Epithelial cell of esophagus (primary cell): ENCODE measurements around the gene ANXA4.
"Not testable (repeated sequence)": the region's sequence is repeated elsewhere in the genome, so short reads cannot be mapped to it uniquely, and the experiment has no call there.

Experiments
- DNase-seq: peaks from one replicate; pipeline ENCODE4 v3.0.0; 2010; ENCODE audit warnings: low read depth
- H3K4me3 ChIP-seq: 2 replicates; pipeline ENCODE4 v1.5.1; 2011; ENCODE audit warnings: mild to moderate bottlenecking, low read length, control low read depth
- TF ChIP-seq, protein P1 (sequence below): IDR thresholded peaks from 2 replicates; pipeline ENCODE4 v1.5.1; 2011; ENCODE audit warnings: low read depth, mild to moderate bottlenecking, low read length, control low read depth, inconsistent platforms; ENCODE audit not compliant: insufficient read depth; ENCODE audit errors: missing control alignments

The ANXA4 gene

DNA sequence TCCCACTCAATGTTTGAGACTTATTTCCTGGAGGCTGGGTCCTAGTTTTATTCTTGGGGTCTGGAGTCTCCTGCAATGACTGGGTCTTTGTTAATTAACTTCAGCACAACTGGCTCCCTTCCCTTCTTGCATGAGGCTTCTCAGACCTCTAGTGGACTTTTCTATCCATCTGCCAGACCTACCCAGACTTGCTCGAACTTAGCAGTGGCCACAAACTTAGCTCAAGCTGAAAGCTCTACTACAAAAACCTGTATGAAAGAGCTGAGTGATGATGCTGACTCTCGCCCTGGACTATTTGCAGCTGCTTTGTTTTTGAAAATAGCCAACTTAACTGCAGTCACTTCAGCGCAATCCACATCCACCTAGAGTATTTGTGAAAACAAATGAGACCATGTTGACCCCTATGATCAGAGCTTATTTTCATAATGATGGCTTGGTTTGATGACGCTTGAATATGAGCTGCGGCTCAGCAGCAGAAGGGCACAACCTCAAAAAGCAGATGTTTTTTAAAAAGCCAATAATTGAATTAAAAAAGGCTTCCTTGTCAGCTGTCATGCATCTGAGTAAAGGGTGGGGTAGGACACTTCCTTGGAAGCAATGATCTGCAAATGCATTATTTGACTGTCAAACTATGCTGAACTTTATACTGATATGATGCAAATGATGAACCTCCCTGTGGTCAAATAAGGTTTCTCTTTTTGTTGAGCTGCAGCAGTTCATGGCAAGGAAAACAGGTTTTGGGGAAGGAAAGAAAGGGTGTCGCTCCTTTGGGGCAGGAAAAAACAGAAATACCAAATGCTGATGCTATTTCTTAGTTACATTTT is 10.6 kb upstream of the ANXA4 start:
- H3K4me3 ChIP-seq: no peak overlapping the region
- DNase-seq: no peak
- TF ChIP-seq, protein P1, sequence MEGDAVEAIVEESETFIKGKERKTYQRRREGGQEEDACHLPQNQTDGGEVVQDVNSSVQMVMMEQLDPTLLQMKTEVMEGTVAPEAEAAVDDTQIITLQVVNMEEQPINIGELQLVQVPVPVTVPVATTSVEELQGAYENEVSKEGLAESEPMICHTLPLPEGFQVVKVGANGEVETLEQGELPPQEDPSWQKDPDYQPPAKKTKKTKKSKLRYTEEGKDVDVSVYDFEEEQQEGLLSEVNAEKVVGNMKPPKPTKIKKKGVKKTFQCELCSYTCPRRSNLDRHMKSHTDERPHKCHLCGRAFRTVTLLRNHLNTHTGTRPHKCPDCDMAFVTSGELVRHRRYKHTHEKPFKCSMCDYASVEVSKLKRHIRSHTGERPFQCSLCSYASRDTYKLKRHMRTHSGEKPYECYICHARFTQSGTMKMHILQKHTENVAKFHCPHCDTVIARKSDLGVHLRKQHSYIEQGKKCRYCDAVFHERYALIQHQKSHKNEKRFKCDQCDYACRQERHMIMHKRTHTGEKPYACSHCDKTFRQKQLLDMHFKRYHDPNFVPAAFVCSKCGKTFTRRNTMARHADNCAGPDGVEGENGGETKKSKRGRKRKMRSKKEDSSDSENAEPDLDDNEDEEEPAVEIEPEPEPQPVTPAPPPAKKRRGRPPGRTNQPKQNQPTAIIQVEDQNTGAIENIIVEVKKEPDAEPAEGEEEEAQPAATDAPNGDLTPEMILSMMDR: no peak

DNA sequence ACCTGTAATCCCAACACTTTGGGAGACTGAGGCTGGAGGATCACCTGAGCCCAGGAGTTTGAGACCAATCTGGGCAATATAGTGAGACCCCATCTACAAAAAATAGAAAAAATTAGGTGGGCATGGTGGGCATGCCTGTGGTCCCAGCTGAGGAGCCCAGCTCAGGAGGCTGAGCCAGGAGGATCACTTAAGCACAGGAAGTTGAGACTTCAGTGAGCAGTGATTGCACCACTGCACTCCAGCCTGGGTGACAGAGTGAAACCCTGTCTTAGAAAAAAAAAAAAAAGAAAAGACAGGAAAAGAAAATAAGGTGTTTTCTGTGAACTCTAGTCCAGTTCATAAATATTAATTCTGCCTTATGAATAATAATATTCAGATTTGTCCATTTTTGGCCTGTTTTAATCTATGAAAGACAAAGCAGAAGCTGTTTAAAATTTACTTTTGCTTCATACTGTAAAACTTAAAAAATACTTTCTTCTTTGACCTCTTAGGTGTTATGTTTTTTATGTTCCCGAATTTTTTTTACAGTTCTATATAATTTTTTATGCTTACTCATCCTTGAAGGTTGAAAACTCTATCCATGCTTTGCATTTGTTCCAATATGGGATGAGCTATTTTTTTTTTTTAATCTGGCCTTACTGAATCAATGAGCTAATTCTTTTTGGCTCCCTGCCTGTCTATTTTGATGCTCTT is 8.4 kb upstream of the ANXA4 start:
- TF ChIP-seq, protein P1: no peak
- H3K4me3 ChIP-seq: no peak overlapping the region
- DNase-seq: no peak

DNA sequence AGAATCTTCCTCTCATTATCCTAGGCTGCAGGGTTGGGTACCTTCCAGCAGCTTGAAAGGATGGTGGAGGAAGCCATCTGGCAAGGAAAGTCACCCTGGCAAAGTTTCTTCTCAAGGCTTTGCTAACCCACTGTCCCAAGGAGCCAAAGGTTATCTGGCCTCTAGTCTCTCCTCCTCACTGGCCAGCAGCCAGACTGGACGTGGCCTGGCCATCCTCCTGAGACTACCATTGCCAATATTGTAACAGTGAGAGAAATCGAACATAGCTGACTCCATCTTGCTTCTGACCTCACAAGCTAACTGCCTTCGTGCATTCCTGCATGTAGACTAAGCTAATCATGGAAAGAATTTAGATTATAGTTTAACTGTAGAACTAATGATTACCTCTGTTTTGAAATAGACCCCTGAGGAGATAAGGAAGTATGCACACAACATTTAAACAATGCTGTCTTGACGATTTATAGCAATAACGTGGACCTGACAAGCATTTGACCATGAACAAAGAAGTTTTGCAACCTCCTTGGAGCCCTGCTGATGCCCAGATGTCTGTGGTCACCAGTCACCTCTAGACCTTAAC is 7.8 kb upstream of the ANXA4 start:
- no peak for DNase-seq
- H3K4me3 ChIP-seq: no peak overlapping the region
- TF ChIP-seq, protein P1: no peak

DNA sequence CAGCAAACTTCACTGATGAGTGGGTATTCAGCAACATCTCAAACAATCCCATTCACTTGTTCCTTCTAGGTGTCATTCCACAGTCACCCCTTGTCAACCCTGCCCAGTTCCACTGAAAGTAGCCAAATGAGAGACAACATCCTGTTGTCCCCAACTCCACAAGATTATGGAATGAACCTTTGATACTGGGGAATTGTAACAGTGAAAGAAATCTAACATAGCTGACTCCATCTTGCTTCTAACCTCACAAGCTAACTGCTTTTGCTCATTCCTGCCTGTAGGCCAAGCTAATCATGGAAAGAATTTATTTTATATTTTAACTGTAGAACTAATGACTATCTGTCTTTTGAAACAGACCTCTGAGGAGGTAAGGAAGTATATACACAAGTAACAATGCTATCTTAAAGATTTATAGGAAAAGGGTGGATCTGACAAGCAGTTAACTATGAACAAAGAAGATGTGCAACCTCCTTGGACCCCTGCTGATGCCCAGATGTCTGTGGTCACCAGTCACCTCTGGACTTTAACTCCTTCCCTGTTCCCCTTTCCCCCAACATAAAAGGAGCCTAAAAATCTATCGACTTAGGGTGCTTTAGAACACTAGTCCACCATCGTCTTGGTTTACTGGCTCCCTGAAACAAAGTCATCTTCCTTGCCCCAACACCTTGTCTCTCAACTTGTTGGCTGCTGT is 6.9 kb upstream of the ANXA4 start:
- H3K4me3 ChIP-seq: no peak overlapping the region
- TF ChIP-seq, protein P1: no peak
- no peak for DNase-seq

DNA sequence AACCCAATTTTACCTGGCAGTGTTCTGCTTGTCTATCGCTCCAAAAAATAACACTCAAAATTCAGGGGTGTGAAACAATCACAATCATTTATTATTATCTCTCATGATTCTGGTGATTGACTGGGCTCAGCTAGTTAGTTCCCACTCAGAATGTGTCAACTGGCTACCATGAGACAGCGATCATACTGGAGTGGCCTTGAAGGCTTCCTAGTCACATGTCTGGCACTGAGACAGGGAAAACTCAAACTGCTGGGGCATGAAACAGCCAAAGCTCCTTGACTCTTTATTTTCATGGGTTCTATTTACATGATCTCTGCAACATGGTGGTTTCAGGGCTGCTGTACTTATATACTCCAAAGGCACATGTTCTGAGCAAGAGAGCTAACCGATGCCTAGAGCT is 6.2 kb upstream of the ANXA4 start:
- no peak overlapping the region for H3K4me3 ChIP-seq
- no peak for DNase-seq
- TF ChIP-seq, protein P1: no peak

DNA sequence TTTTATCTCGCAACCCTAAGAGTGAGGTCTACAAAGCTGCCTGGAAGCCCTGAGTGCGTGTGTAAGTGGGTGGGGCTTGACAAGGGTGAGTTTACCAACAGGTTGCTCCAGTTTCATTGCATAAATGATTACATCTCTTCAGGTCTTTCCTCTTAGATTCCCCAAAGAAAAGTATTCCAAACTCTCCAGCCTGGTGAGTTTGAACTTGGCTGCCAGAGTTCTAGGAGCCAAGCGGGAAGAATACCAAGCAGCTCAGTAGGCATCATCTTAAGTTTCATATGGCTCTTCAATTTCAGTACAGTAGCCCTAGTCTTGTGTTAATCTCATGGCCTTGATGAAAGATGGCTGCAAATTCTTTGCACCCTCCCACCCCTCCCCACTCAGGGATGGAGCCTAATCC is 3.8 kb upstream of the ANXA4 start:
- not testable (repeated sequence) for H3K4me3 ChIP-seq
- peak; percentile 45 for DNase-seq

DNA sequence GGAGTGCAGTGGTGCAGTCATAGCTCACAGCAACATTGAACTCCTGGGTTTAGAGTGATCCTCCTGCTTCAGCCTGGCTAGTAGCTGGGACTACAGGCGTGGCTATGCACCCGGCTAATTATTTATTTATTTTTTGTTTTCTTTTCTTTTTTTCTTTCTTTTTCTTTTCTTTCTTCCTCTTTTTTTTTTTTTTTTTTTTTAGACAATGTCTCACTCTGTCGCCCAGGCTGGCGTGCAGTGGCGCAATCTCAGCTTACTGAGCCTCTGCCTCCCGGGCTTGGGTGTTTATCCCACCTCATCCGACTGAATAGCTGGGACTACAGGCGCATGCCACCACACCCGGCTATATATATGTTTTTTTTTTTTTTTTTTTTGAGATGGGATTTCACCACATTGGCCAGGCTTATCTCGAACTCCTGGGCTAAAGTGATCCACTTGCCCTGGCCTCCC is 1.4 kb upstream of the ANXA4 start:
- peak; percentile 55 for DNase-seq
- TF ChIP-seq, protein P1: no peak
- peak overlapping the region; percentile 83 for H3K4me3 ChIP-seq
